DMS53 (cell line): ENCODE results near the gene ACSL5.
"Not testable (repeated sequence)": the region's sequence is repeated elsewhere in the genome, so short reads cannot be mapped to it uniquely, and the experiment has no call there.

Experiments
- DNase-seq: peaks from one replicate; lab custom pipeline; 2025; lab: John Stamatoyannopoulos, UW

Gene ACSL5

GRCh38 chr10:112409755-112410154 is 35.8 kb downstream of the ACSL5 start:
- DNase-seq = no peak

- no peak for DNase-seq
These were observed 38.8 kb downstream of the ACSL5 start for GRCh38 chr10:112412696-112413095.

DNA sequence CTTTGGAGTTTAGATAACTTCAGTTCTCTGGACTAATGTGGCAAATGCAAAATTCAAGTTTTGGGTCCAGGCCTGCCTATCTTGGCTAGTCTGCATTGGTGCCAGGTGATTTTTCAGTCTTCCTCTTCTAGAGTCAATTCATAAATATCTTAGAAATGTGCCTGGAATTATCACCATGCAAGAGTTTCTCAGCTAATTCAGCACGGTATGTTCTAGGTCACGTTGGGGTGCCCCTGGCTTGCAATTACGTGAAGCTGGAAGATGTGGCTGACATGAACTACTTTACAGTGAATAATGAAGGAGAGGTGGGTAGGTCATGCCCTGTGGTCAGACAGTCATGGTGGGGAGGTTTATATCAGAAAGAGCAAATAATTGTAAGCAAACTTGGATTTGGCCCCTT is 47.8 kb downstream of the ACSL5 start:
- DNase-seq = no peak

- no peak for DNase-seq
These were observed 50.7 kb downstream of the ACSL5 start for GRCh38 chr10:112424651-112425050.

DNA sequence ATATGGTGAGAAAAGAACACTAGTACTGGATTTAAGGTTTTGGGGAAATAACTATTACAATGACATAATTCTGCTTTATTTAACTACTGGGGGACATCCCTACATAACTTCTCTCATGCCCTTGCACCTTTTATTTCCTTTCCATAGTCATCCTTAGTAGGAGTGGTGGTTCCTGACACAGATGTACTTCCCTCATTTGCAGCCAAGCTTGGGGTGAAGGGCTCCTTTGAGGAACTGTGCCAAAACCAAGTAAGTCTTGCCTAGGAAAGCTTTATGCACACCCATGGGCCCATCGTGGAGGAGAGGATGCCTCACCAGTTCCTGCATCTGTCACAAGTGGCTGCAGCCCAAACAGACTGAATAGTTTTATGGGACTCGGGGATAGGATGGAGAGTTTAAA is 52.2 kb downstream of the ACSL5 start:
- DNase-seq = no peak

DNA sequence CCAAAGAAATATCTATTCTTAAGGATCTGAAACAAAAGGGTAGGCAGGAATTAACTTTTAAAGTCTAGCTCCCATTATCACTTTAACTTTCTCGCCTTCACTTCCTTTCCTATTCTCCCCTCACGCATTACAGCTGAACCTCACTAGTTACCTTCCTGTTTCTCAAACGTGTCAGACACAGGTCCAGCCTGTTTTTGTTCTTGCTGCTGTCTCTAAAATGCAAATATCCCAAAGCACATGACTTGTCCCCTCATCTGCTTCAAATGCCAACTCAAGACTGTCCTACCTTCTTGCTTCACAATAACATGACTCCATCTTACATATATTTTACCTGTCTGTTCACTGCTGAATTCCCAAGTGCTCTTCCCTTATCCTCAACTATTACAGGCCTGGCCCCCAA is 55.2 kb downstream of the ACSL5 start:
- DNase-seq = no peak

- no peak for DNase-seq
These were observed 55.8 kb downstream of the ACSL5 start for GRCh38 chr10:112429654-112430230.

DNA sequence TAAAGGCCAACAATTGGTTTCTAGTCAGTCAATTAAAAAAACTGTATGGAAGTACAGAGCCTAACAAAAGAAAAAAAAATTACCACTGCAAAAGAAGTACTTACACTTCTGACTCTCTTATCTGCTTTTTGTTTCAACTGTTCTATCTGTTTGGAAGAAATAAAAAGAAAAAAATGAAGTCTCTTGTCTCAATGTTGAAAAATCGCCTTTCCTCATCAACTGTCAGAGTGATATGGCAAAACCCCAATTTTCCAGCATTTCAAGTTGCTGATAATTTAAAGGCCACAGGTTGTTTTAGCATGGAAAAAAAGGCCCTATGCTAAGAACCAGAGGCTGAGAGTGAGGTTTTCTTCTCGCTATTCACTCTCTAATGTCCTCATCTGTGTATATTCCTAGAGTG is 59.2 kb downstream of the ACSL5 start:
- no peak for DNase-seq

DNA sequence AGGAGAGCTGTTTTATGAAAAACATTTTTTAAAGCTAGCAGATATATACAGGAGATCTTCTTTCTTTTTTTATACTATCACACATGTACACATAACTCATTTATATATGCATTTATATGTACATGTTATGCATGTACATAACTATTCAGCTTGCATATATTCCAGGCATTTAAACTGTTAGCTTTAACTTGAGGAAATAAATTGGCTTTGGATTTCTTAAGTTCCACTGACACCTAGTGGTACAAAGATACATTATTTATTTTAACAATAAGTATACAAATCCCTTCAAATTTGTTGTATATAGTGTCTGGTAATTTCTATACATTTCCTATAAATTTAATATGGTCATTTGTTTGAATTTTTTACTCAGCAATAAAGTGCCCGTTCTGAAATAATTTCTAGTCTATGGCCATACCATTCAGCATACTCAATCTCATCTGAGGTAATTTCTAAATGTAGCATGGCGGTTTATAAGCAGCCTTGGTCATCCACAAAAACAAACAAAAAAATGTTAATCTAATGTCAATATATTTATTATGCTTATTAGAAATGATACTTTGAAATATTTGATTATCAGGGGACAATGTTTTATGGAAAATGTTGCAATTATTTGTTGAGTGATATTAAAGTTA is 61.2 kb downstream of the ACSL5 start:
- DNase-seq = peak; percentile 71

- DNase-seq = no peak
These were observed 64.4 kb downstream of the ACSL5 start for GRCh38 chr10:112438356-112438755.

GRCh38 chr10:112441520-112441919 is 67.6 kb downstream of the ACSL5 start:
- DNase-seq = no peak

DNA sequence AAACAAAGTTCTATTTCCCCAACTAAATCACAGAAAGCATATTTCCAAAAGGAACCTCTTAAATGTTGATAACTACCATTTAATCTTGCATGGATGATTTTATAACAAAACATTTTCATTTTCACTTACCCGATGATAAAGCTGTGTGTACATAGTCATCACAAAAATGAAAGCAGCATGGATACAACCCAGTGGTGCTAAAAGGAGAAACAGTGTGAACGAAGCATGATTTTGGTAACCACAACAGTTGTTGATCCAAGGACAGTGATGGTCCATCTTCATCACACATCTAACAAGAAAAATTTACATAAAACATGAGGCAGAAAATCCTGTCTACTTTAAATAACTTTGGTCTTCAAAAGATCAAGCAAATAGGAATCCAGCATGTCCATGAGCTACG is 68.1 kb downstream of the ACSL5 start:
- no peak for DNase-seq

DNA sequence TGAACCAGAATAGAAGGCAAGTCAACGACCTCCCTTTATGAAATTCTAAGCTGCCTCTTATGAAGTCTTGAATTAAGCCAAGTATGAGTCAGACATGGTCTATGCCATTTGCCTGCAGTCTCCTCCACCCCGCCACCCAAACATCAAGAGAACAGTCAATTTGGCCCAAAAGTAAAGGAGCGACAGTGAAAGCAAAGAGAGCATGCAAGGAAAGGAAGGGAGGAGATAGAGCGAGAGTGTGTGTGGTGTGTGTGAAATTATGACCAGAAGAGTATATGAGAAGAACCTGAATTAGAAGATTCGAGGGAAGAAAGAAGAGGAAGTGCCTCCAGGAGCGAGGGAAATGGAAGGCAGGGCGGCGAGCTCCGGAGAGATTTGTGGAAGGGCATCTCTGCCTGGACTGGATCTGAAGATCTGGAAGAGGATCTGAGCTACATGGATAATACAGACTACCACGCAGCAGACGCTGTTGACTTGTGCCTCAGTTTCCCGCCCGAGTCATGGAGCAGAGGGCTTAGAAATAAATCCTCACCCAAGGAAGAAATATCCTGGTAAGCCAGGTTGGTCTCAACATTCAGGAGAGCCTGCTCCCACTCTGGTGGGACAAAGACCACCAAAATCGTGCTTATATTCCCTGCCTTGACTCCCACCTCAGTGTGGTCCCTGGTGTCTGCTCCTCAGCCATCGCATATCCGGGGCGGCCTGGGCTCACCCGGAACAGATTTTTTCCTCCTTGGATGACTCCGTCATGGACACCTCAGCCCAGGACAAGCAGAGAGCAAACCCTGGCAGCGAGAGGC is 72.3 kb downstream of the ACSL5 start:
- DNase-seq = peak; percentile 44

GRCh38 chr10:112446855-112447619 is 73.1 kb downstream of the ACSL5 start, which contains the start of the genes VTI1A and ZDHHC6:
TSS of gene VTI1A (plus strand) at chr10:112447215. CDS start at chr10:112447374, 159 bp downstream.
TSS of gene ZDHHC6 (minus strand) at chr10:112446914. CDS start at chr10:112445436, 1,478 bp downstream.
- DNase-seq = peak; percentile 93

- DNase-seq = no peak
These were observed 73.7 kb downstream of the ACSL5 start for GRCh38 chr10:112447620-112447928.

DNA sequence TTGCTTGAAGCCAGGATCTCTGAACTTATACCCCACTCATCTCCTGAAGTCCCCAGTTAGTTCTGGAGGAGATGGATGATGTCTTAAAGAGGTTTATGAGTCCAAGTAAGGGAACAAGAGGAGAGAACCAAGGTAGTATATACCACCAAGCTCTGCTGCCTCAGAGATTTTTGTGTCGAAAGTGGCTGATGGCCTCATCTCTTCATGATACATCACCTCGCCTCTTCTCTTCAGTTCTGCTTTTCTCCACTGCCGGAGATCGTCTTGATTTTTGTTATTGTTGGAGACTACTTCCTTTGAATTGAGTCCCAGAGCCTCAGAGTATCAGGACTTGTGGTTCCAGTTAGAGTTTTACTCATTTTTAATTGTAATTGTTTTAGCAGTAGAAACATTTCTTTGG is 75.0 kb downstream of the ACSL5 start:
- DNase-seq = no peak

- DNase-seq = no peak
These were observed 81.2 kb downstream of the ACSL5 start for GRCh38 chr10:112454910-112455779.

DNA sequence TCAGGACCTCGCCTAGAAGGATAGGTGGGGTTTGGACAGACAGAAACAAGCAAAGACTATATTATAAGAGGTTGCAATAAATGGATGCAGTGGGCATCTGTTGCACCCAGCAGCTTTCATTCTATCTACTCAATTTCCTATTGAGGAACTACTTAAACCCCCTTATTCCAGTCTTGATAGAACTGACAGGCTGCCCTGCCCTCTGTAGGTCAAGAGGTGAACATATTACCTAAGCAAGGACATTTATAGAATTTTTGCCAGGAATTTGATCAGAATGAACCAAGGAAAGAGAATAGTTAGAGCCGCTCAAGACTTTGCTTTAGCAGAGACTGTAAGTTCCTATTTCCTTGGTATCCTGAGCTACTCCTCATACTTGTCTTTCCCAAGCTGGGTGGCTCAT is 82.6 kb downstream of the ACSL5 start:
- DNase-seq = peak; percentile 40

DNA sequence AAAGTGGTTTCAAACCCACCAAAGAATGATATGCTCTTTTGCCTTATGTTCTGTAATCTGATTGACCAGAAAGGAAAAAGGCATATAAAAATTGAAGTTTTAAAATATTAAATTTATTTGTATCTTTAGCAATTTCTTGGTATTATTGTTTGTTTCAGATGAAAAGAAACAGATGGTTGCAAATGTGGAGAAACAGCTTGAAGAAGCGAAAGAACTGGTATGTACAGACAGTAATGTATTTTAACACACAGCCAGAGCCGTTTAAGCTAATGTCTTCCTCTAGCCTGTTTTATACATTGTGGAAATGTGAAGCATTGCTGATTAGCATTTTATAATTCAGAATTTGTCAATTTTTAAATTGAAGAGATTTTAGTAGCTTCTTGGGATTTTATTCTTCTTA is 86.5 kb downstream of the ACSL5 start:
- DNase-seq = no peak

DNA sequence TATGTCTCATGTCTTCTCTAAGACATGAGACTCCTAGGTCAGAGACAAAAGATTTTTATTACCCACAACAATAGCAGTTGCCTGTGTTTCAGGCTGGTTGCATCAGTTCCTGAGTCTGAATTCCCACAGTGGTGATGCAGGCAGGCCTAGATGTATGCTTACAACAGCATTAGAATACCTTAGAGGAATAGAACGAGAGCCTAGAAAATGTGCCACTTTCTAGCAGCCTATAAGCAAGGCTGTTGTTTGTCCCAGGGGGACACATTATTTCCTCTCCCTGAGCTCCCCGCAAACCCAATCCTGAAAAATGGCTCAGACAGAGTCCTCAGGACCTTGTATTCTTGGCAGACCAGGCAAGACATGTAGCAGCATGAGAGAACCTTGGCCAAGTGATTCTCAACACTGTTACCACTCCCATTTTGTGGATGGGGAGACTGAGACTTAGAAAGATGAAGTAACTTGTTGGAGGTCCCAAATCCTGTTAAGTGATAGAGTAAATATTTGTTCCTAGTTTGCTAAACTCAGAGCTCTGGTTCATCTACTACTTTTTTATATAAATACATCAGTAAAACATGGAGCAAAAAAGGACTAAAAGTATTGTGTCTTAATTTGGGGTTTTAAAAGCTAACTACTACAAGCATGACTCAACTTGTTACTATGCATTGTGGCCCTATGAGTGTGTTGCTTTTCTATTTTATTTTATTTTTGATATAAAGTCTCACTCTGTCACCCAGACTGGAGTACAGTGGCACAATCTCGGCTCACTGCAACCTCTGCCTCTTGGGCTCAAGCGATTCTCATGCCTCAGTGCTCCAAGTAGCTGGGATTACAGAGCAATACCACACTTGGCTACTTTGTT is 87.3 kb downstream of the ACSL5 start:
- DNase-seq = peak; percentile 43

GRCh38 chr10:112464074-112464473 is 90.2 kb downstream of the ACSL5 start:
- DNase-seq = not testable (repeated sequence)
